ENCODE results near the gene CPA5.

DNA sequence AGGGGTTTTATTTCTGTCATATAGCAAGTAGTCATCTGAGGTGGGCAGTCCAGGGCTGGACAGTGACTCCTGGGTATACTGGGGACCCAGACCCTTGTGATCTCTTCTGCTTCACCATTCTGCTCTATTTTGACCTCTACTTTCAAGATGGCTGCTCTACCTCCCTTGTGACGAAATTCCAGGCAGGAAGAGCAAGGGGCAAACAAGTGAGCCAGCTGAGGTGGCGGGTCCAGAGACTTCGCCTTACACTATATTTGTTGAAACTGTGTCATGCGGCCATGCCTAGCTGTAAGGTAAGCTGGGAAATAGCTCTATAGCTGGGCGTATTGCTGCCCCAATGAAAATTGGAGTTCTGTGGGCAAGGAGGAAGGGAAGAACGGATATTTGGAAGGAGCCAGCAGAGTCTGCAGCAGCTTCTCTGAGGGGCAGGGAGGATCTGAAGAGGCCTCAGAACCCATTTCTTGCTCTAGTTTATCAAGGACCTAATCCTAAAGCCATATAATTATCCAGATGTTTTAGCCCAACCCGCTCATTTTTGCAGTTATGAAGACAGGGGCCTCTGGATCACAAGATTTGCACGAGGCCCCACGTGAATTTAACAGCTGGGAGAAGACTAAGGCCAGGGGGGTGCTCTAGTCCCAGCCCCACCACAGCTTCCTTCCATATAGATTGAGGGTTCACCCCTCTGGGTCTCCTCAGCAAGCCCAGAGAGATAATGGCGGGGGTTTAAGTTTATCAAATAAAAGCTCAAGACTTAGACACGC, 28.0 kb downstream of the CPA5 start:
- TF ChIP-seq, protein P1, sequence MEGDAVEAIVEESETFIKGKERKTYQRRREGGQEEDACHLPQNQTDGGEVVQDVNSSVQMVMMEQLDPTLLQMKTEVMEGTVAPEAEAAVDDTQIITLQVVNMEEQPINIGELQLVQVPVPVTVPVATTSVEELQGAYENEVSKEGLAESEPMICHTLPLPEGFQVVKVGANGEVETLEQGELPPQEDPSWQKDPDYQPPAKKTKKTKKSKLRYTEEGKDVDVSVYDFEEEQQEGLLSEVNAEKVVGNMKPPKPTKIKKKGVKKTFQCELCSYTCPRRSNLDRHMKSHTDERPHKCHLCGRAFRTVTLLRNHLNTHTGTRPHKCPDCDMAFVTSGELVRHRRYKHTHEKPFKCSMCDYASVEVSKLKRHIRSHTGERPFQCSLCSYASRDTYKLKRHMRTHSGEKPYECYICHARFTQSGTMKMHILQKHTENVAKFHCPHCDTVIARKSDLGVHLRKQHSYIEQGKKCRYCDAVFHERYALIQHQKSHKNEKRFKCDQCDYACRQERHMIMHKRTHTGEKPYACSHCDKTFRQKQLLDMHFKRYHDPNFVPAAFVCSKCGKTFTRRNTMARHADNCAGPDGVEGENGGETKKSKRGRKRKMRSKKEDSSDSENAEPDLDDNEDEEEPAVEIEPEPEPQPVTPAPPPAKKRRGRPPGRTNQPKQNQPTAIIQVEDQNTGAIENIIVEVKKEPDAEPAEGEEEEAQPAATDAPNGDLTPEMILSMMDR (IDR thresholded peaks at IDR 0.05): no peak
- TF ChIP-seq POLR2A (IDR thresholded peaks at IDR 0.05) (no peak), POLR2AphosphoS5 (IDR thresholded peaks at IDR 0.05; ENCODE audit: insufficient read depth in 1 of 2, low read depth in 1 of 2) (no peak)

All from vagina (tissue), 2 donors.